GM12865 (cell line): ENCODE measurements around the gene C19orf18.

Source experiments
- DNase-seq: peaks from one replicate; pipeline ENCODE4 v3.0.0; 2010; ENCODE audit warnings: low read depth
- H3K4me3 ChIP-seq: 2 replicates; pipeline ENCODE4 v1.5.1; 2011; ENCODE audit warnings: mild to moderate bottlenecking, low read depth, low read length, control low read depth
- TF ChIP-seq, protein P1 (sequence below): IDR thresholded peaks from 2 replicates; pipeline ENCODE4 v1.5.1; 2011; ENCODE audit warnings: low read length, control low read depth, low read depth, inconsistent platforms; ENCODE audit not compliant: insufficient read depth; ENCODE audit errors: missing control alignments

C19orf18 gene

DNA sequence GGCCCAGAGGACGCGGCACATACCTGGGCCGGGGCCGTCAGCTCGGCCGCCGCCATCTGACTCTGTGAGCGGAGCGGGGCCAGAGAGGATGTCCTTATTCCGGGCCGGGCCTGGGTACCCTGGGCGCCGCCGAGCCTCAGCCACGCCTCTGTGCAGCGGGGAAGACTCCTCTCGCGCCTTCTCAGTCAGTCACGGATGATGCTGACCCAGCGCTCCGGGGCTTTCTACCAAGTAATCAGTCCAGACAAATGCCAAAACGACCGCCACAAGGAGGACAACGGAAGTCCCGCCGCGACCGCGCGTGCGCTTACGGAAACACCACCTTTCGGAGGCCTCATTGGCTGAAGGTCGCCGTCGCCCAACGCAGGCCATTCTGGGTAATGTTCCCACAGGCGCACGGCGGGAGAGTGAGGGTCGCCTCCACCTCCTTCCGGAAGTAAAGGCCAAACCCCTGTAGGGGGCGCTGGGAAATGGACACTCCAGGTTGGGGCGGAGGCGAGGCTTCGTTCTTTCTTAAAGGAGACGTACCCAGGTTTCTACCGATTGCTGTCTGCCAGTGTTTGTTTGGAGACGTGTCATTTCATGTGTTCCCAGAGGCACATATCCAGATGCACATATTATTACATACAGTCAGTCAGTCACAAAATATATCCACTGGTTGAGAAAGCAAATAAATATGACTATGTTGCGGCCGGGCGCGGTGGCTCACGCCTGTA lies 26.8 kb downstream of the C19orf18 start, which contains the start of gene ZNF256:
Gene ZNF256, minus strand, starts transcription at position 288 of the 716 bp plus-strand sequence. Its CDS starts 232 bp downstream, at position 56.
- DNase-seq = peak; percentile 96
- TF ChIP-seq, protein P1, sequence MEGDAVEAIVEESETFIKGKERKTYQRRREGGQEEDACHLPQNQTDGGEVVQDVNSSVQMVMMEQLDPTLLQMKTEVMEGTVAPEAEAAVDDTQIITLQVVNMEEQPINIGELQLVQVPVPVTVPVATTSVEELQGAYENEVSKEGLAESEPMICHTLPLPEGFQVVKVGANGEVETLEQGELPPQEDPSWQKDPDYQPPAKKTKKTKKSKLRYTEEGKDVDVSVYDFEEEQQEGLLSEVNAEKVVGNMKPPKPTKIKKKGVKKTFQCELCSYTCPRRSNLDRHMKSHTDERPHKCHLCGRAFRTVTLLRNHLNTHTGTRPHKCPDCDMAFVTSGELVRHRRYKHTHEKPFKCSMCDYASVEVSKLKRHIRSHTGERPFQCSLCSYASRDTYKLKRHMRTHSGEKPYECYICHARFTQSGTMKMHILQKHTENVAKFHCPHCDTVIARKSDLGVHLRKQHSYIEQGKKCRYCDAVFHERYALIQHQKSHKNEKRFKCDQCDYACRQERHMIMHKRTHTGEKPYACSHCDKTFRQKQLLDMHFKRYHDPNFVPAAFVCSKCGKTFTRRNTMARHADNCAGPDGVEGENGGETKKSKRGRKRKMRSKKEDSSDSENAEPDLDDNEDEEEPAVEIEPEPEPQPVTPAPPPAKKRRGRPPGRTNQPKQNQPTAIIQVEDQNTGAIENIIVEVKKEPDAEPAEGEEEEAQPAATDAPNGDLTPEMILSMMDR = peak; percentile 53
- peak within 1 kb of the TSS; percentile 85 for H3K4me3 ChIP-seq

DNA sequence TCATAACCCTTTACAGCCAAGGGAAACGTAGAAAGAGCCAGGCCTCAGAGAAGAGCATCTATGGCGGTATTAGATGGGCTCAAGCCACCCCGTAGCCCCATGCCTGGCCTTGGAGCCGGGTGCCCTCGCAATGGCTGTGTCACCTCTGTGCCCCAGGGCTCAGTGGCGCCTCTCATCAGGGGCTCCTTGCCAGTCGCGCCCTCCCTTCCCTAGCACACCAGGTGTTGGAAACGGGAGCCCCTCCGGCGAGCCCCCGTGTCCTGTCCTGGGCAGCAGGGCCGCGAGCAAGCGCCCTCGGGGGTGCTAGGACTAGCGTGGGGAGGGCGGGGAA lies 27.3 kb downstream of the C19orf18 start:
- peak overlapping the region; percentile 85 for H3K4me3 ChIP-seq
- no peak for DNase-seq
- TF ChIP-seq, protein P1 = no peak

DNA sequence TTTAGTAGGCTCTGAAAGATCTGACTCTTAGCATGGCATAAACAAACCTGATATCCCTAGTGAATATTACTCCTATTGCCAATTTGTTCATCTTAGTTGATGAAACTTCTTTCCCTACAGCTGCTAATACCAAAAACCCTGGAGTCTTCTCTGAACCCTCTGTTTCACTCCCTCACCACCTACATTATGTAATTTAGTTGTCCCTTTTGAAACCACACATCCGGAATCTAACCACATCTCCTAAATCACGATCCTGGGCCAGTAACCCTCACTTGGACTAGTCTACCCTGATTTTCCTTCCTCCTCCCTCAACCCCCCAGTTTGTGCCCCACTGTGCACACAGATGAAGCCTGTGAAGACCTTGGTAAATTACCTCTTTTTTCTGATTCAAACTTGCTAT lies 28.0 kb downstream of the C19orf18 start:
- peak overlapping the region; percentile 85 for H3K4me3 ChIP-seq
- TF ChIP-seq, protein P1 = no peak
- no peak for DNase-seq

DNA sequence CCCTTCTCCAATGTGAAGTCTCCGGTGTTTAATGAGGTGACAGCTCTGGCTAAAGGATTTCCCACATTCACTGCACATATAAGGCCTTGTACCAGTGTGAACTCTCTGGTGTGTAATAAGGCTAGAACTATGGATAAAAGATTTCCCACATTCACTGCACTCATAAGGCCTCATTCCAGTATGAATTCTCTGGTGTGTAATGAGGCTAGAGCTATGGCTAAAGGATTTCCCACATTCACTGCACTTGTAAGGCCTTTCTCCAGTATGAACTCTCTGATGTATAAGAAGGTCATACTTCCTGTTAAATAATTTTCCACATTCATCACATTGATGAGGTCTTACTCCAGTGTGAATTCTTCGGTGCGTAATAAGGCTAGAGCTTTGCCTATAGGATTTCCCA lies 32.7 kb downstream of the C19orf18 start:
- H3K4me3 ChIP-seq = no peak overlapping the region
- TF ChIP-seq, protein P1 = no peak
- DNase-seq = no peak

DNA sequence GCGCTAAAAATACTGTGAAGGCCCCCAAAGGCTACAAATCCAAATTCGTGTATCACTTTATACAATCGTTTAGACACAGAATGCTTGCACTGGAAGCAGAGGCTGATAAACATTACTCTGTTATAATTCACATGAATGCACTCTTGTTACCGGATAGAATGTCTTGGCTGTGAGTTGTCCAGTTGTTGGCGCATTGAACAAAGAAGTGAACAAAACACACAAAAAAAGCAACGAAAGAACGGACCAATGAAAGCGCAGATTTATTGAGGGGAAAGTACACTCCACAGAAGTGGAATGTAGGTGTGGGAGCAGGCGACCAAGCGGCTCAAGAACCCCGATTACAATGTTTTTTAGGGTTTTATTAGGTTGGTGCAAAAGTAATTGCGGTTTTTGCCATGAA lies 38.6 kb downstream of the C19orf18 start:
- no peak overlapping the region for H3K4me3 ChIP-seq
- TF ChIP-seq, protein P1 = no peak
- DNase-seq = no peak

DNA sequence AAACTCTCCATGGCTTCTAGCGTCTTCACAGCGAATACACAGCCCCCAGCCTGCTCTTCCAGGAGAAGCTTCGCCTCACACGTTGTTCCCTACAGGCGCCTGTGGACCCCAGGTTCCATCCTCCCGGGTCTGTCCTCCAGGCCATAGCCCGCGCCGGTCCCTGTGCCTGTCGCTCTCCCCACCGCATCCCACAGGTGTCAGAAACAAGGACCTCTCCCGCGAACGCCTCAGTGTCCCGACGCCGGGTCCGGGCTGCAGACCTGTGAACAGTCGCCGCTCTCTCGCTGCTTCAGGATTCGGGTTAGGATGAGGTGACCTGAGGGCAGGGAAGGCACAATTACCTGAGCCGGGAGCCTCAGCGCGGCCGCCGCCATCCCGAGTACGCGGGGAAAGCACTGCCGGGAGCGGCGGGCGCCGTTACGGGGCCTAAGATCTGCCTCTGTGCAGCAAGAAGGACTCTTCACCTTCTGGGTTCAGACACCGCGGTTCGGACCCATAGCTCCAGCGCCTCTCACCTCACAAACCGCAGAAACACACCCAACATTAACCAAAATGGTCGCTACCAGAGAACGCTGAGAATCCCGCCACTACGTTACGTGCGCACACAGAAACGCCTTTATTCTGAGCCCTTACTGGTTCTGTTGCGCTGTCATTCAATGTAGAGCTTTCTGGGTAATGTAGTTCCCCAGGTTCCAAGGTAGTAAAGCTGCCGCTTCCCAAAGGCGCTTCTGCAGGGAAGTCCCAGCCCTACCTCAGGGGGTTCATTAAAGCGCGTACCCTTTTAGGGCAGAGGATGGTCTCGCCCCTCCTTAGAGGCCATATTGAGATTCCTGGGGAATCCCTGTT lies 39.3 kb downstream of the C19orf18 start, which contains the start of gene ZNF418:
Gene ZNF418, minus strand, starts transcription at position 583 of the 846 bp plus-strand sequence. CDS start 1,580 bp downstream, outside the sequence.
- DNase-seq = peak; percentile 77
- H3K4me3 ChIP-seq = peak within 1 kb of the TSS; percentile 59
- TF ChIP-seq, protein P1 = no peak
